Common myeloid progenitor, CD34-positive (primary cell): ENCODE data around the gene SQOR.
"Not testable (repeated sequence)": the region's sequence is repeated elsewhere in the genome, so short reads cannot be mapped to it uniquely, and the experiment has no call there.

Experiments
- CTCF ChIA-PET: fragments of 350-600 bp; sonication (Branson Sonifier 250); formaldehyde crosslinking; loops from one replicate; lab custom pipeline; 2021; ENCODE audit warnings: antibody characterized with exemption; lab: Charles Lee
- POLR2A ChIA-PET: fragments of 350-600 bp; sonication (Branson Sonifier 250); formaldehyde crosslinking; loops from one replicate; lab custom pipeline; 2021; ENCODE audit warnings: antibody characterized with exemption; lab: Charles Lee
- DNase-seq, 3 donors: peaks; one replicate each; pipeline versions ENCODE4 v3.0.0 to v3.0.0-alpha.2; 2013
- H3K27ac ChIP-seq, 2 experiments: 1 replicate in 1 of 2; 2 replicates in 1 of 2; pipeline ENCODE4 v1.7.0; 2013; ENCODE audit warnings: inconsistent platforms in 2 of 2, low read length in 2 of 2, mild to moderate bottlenecking in 2 of 2, low read depth in 1 of 2, moderate library complexity in 1 of 2; ENCODE audit not compliant: severe bottlenecking in 2 of 2, insufficient read depth in 1 of 2, poor library complexity in 1 of 2
- H3K27me3 ChIP-seq, 5 experiments: replicated peaks in 2 of 5; 1 replicate in 3 of 5; 2 replicates in 2 of 5; pipeline versions ENCODE4 v1.6.1 to v1.7.0; 2013; ENCODE audit warnings: low read length in 4 of 5, mild to moderate bottlenecking in 2 of 5, moderate library complexity in 2 of 5, inconsistent platforms in 1 of 5; ENCODE audit not compliant: insufficient read depth in 5 of 5, control insufficient read depth in 4 of 5
- H3K36me3 ChIP-seq, 4 experiments: 1 replicate in 2 of 4; 2 replicates in 2 of 4; pipeline versions ENCODE4 v1.6.1 to v1.7.0; 2013; ENCODE audit warnings: low read length in 3 of 4, control low read depth in 1 of 4, mild to moderate bottlenecking in 1 of 4; ENCODE audit not compliant: control insufficient read depth in 4 of 4, insufficient read depth in 4 of 4
- H3K4me1 ChIP-seq, 4 experiments: 1 replicate in 3 of 4; 2 replicates in 1 of 4; pipeline versions ENCODE4 v1.6.1 to v1.7.1; 2013; ENCODE audit warnings: low read length in 3 of 4, mild to moderate bottlenecking in 3 of 4, control low read depth in 1 of 4, inconsistent platforms in 1 of 4, moderate library complexity in 1 of 4; ENCODE audit not compliant: control insufficient read depth in 4 of 4, insufficient read depth in 4 of 4; ENCODE audit errors: control extremely low read depth in 1 of 4
- H3K4me3 ChIP-seq, 7 experiments: 1 replicate in 4 of 7; 2 replicates in 3 of 7; pipeline versions ENCODE4 v1.5.1 to v1.7.0; 2013; ENCODE audit warnings: mild to moderate bottlenecking in 7 of 7, low read length in 6 of 7, moderate library complexity in 6 of 7, inconsistent platforms in 2 of 7, low read depth in 2 of 7, control low read depth in 1 of 7; ENCODE audit not compliant: insufficient read depth in 4 of 7, control insufficient read depth in 1 of 7; ENCODE audit errors: extremely low read depth in 1 of 7
- H3K9me3 ChIP-seq, 5 experiments: 1 replicate in 4 of 5; 2 replicates in 1 of 5; pipeline versions ENCODE4 v1.6.1 to v1.7.1; 2013; ENCODE audit warnings: low read length in 4 of 5, mild to moderate bottlenecking in 2 of 5, inconsistent platforms in 1 of 5, low read depth in 1 of 5, moderate library complexity in 1 of 5; ENCODE audit not compliant: control insufficient read depth in 4 of 5, insufficient read depth in 2 of 5; ENCODE audit errors: control extremely low read depth in 1 of 5
- WGBS: methylation state at CpG from one replicate; pipeline ENCODE4 v1.1.5; 2013; ENCODE audit not compliant: insufficient coverage; 5-methylcytosine and 5-hydroxymethylcytosine counted together

SQOR gene

GRCh38 chr15:45647828-45648227, 13.0 kb downstream of the SQOR start:
- WGBS, result 95% methylated on average over 4 of the region's 6 CpGs
- Histone ChIP-seq H3K4me3 (no peak overlapping the region), H3K36me3 (no peaks in the 10 kb centered on the region), H3K9me3 (no peaks in the 10 kb centered on the region), H3K27me3 (no peaks in the 10 kb centered on the region), H3K4me1 (peaks cover 2 to 16% (median 10%) of the 10 kb centered on the region in 4 experiments), H3K27ac (no peak overlapping the region)
- POLR2A ChIA-PET, result no interaction called here
- no peak for DNase-seq
- CTCF ChIA-PET, result no interaction called here

DNA sequence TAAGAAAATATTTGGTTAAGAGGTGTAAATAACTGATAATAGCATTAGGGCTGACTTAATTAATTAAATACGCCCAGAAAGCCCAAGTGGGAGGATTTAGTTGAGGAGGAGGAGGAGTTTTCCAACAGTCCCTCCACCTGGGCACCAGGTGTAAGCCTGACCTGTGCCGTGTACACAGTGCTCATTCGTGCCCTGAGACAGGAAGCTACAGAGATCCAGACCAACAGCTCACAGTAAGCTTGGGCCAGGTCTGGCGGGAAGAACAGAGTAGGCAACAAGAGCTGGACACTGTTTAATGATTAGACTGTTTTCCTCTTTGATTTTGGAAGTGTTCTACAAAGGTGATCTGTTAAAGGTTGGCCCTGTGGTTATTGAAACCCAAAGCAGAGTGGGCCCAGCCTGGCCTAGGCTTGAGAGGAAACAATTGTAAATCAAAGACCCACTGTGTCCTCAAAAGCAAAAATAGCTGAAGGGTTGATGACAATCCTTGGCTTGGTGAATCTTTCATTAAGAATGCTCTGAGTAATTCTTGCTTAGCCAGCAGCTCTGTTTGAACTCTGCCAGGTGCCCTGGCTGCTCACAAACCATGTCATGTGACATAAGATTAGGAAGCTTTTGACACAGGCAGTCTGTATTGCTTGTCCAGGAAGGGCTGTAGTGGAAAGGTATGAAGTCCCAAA, 13.8 kb downstream of the SQOR start:
- ChIA-PET CTCF (no interaction called here), POLR2A (no interaction called here)
- no peak for DNase-seq
- H3K27me3 ChIP-seq, result no peaks in the 10 kb centered on the region
- H3K4me1 ChIP-seq, result peaks cover 2 to 21% (median 10%) of the 10 kb centered on the region in 4 experiments
- H3K9me3 ChIP-seq, result no peaks in the 10 kb centered on the region
- H3K36me3 ChIP-seq, result no peaks in the 10 kb centered on the region
- no peak overlapping the region for H3K27ac ChIP-seq
- 90% methylated on average over 4 of the region's 4 CpGs for WGBS
- H3K4me3 ChIP-seq, result no peak overlapping the region

DNA sequence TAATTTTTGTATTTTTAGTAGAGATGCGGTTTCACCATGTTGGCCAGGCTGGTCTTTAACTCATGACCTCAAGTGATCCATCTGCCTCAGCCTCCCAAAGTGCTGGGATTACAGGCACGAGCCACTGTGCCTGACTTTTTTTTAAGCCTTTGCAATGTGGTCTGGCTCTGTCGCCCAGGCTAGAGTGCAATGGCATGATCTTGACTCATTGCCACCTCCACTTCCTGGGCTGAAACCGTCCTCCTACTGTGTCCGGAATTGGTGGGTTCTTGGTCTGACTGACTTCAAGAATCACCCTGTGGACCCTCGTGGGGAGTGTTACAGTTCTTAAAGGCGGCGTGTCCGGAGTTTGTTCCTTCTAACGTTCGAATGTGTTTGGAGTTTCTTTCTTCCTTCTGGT, 15.2 kb downstream of the SQOR start:
- CTCF ChIA-PET, result interaction anchor here (1.3 kb wide), 1 partner anchor 12 kb away, joined by 4 read pairs; no protein-coding TSS in a partner anchor
- peak in 1 of 3 donors; percentile 58 for DNase-seq
- H3K4me1 ChIP-seq, result peaks cover under 1 to 30% (median 16%) of the 10 kb centered on the region in 4 experiments
- H3K9me3 ChIP-seq, H3K36me3 ChIP-seq, H3K4me3 ChIP-seq, H3K27me3 ChIP-seq, H3K27ac ChIP-seq, POLR2A ChIA-PET: not testable (repeated sequence)
- WGBS, result 61% methylated on average over 10 of the region's 11 CpGs

DNA sequence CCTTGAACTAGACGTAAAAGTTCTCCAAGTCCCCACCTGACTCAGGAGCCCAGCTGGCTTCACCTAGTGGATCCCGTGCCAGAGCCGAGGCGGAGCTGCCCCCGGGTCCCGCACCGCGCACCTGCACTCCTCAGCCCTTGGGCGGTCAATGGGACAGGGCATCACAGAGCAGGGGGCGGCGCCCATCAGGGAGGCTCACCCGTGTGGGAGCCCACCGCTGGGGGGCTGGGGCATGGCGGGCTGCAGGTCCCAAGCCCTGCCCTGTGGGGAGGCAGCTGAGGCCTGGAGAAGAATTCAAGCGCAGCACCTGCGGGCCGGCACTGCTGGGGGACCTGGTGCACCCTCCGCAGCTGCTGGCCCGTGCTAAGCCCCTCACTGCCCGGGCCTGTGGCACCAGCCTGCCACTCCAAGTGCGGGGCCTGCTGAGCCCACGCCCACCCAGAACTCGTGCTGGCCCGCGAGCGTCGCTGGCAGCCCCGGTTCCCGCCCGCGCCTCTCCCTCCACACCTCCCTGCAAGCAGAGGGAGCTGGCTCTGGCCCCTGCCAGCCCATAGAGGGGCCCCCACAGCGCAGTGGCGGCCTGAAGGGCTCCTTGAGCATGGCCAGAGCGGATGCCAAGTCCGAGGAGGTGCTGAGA, 16.2 kb downstream of the SQOR start:
- Histone ChIP-seq H3K36me3 (no peaks in the 10 kb centered on the region), H3K4me1 (peaks cover 0 to 26% (median 15%) of the 10 kb centered on the region in 4 experiments), H3K9me3 (no peaks in the 10 kb centered on the region), H3K27ac (no peak overlapping the region), H3K4me3 (no peak overlapping the region), H3K27me3 (no peaks in the 10 kb centered on the region)
- CTCF ChIA-PET, result interaction anchor here (1.3 kb wide), 1 partner anchor 13 kb away, joined by 4 read pairs; no protein-coding TSS in a partner anchor
- POLR2A ChIA-PET, result no interaction called here
- DNase-seq, result no peak
- 98% methylated on average over 32 of the region's 35 CpGs for WGBS

- H3K4me3 ChIP-seq, result no peak overlapping the region
- ChIA-PET CTCF (interaction anchor here (1.4 to 1.9 kb wide), 2 partner anchors 10 kb away, joined by 3 to 5 read pairs; no protein-coding TSS in a partner anchor), POLR2A (interaction anchor here (0.5 kb wide), 1 partner anchor 31 kb away, joined by 3 read pairs; no protein-coding TSS in a partner anchor)
- H3K4me1 ChIP-seq, result peaks cover 0 to 22% (median 11%) of the 10 kb centered on the region in 4 experiments
- no peaks in the 10 kb centered on the region for H3K36me3 ChIP-seq
- no peak overlapping the region for H3K27ac ChIP-seq
- no peaks in the 10 kb centered on the region for H3K9me3 ChIP-seq
- peak; percentile 14 to 61 (median 15) for DNase-seq
- no peaks in the 10 kb centered on the region for H3K27me3 ChIP-seq
- 57% methylated on average over 3 of the region's 3 CpGs for WGBS
Observed at GRCh38 chr15:45653702-45654424, 19.0 kb downstream of the SQOR start.

GRCh38 chr15:45654749-45655148, 19.9 kb downstream of the SQOR start:
- POLR2A ChIA-PET, result no interaction called here
- DNase-seq, result no peak
- no peak overlapping the region for H3K4me3 ChIP-seq
- 100% methylated on average over 3 of the region's 6 CpGs for WGBS
- peaks cover 0 to 19% (median 8%) of the 10 kb centered on the region in 4 experiments for H3K4me1 ChIP-seq
- H3K9me3 ChIP-seq, result no peaks in the 10 kb centered on the region
- no peaks in the 10 kb centered on the region for H3K27me3 ChIP-seq
- CTCF ChIA-PET, result no interaction called here
- H3K27ac ChIP-seq, result no peak overlapping the region
- peaks cover 0 to 3% (median 0%) of the 10 kb centered on the region in 4 experiments for H3K36me3 ChIP-seq
